ENCODE results near the gene MAST4. TPM values are rescaled to one million over a fixed set of nuclear protein-coding genes. Genes with fewer than 3 reads are reported as not detected.

Gene MAST4
- total RNA-seq, 2 donors from 2014 or later = 36.8 to 45.7 TPM

DNA sequence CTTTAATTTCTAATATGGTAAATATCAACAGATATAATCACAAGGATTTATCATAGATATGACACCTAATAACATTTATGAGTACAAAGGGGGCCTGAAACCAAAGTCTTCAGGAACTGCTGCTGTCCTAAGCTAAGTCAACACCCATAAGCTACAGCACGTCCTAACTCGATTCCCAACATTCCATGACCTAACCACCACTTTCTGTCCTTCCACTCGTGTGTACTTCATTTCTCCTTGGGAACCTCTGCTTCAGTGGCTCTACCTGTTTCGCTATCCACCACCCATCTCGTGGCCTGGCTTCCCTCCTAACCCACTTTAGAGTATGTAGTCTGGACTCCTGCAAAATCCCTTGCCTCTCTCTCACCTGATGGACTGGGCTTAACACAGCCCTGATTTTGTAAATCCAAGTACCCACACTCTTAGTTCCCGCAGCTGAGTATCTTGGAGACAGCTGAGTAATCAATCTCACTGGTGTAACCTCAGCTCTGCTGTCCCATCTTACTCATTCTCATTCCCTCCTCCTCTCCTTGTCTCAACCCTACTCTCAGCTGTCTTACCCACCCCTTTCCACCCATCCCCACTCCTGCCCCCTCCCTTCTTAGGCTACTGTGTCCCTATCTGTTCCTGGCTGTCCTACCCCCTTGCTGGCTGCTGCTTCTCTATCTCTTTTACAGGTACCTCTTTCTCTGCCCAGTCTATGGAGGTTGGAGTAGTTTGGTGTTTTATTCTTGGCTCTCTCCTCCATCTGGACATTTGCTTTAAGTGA, 101.8 kb downstream of the MAST4 start:
- no peaks in the 10 kb centered on the region for H3K4me1 ChIP-seq (replicated peaks)
- 69% methylated on average over 6 of the region's 6 CpGs for WGBS
- H3K27me3 ChIP-seq (replicated peaks; ENCODE audit: insufficient read depth) = no peaks in the 10 kb centered on the region
- no peaks in the 10 kb centered on the region for H3K9me3 ChIP-seq
- no peak overlapping the region for H3K4me3 ChIP-seq
- H3K36me3 ChIP-seq = no peaks in the 10 kb centered on the region
- no peak for DNase-seq (ENCODE audit: low spot score)
- intact Hi-C loops (cut with DNase I) = no loop called here
- no peak for TF ChIP-seq POLR2A (IDR thresholded peaks at IDR 0.05)
- TF ChIP-seq, protein P1, sequence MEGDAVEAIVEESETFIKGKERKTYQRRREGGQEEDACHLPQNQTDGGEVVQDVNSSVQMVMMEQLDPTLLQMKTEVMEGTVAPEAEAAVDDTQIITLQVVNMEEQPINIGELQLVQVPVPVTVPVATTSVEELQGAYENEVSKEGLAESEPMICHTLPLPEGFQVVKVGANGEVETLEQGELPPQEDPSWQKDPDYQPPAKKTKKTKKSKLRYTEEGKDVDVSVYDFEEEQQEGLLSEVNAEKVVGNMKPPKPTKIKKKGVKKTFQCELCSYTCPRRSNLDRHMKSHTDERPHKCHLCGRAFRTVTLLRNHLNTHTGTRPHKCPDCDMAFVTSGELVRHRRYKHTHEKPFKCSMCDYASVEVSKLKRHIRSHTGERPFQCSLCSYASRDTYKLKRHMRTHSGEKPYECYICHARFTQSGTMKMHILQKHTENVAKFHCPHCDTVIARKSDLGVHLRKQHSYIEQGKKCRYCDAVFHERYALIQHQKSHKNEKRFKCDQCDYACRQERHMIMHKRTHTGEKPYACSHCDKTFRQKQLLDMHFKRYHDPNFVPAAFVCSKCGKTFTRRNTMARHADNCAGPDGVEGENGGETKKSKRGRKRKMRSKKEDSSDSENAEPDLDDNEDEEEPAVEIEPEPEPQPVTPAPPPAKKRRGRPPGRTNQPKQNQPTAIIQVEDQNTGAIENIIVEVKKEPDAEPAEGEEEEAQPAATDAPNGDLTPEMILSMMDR (IDR thresholded peaks at IDR 0.05) = no peak
- no peak for TF ChIP-seq POLR2AphosphoS5 (IDR thresholded peaks at IDR 0.05)
- H3K27ac ChIP-seq = no peak overlapping the region

DNA sequence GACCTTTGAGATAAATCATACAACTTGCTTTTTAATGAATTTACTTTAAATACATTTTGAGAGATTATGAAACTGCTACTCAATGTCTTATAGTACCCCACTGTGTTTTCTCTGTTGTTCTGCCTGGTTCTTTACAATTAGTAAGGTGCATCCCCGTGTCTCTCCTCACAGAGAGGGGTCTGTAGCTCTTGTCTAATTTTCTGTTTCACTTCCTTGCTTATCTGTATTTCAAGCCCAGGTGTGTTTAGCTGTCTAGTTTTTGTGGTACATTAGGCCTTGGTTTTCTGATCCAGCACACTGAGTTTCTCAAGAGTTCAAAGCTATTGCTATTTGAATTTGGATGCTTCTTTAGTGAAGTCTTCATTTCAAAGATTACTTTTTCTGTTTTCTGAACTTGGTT, 105.1 kb downstream of the MAST4 start:
- no peak for DNase-seq (ENCODE audit: low spot score)
- no peaks in the 10 kb centered on the region for H3K27me3 ChIP-seq (replicated peaks; ENCODE audit: insufficient read depth)
- intact Hi-C loops (cut with DNase I) = no loop called here

DNA sequence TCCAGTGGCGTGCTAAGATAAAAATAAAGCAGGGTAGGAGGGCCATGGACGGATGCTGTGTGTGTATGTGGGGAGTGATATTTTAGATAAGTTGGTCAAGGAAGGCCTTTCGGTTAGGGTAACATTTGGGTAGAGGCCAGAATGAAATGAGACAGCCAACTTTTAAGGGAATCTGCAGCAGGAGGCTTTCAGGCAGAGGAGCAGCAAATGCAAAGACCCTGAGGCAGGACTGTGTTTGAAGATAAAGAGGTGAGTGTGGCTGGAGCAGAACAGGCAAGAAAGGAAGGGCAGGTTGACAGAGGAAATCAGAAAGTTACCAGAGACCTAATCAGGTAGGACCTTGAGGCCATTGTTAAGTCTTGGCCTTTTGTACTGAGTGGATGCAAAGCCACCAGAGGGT, 106.2 kb downstream of the MAST4 start:
- H3K36me3 ChIP-seq = no peaks in the 10 kb centered on the region
- no peaks in the 10 kb centered on the region for H3K9me3 ChIP-seq
- H3K4me3 ChIP-seq = no peak overlapping the region
- 91% methylated on average over 3 of the region's 3 CpGs for WGBS
- TF ChIP-seq POLR2AphosphoS5 (IDR thresholded peaks at IDR 0.05) = no peak
- TF ChIP-seq, protein P1 (IDR thresholded peaks at IDR 0.05) = no peak
- no peak for TF ChIP-seq POLR2A (IDR thresholded peaks at IDR 0.05)
- DNase-seq (ENCODE audit: low spot score) = no peak
- H3K27ac ChIP-seq = no peak overlapping the region
- intact Hi-C loops (cut with DNase I) = no loop called here
- H3K27me3 ChIP-seq (replicated peaks; ENCODE audit: insufficient read depth) = no peaks in the 10 kb centered on the region
- H3K4me1 ChIP-seq (replicated peaks) = no peaks in the 10 kb centered on the region

More for the DNA sequence above, 105.1 kb downstream of the MAST4 start:
- H3K4me3 ChIP-seq = no peak overlapping the region
- no peaks in the 10 kb centered on the region for H3K4me1 ChIP-seq (replicated peaks)
- no peaks in the 10 kb centered on the region for H3K9me3 ChIP-seq
- 89% methylated on average over 1 of the region's 1 CpG for WGBS
- H3K36me3 ChIP-seq = no peaks in the 10 kb centered on the region
- no peak overlapping the region for H3K27ac ChIP-seq
- TF ChIP-seq POLR2AphosphoS5 (IDR thresholded peaks at IDR 0.05) (no peak), POLR2A (IDR thresholded peaks at IDR 0.05) (no peak)
- TF ChIP-seq, protein P1 (IDR thresholded peaks at IDR 0.05) = no peak

DNA sequence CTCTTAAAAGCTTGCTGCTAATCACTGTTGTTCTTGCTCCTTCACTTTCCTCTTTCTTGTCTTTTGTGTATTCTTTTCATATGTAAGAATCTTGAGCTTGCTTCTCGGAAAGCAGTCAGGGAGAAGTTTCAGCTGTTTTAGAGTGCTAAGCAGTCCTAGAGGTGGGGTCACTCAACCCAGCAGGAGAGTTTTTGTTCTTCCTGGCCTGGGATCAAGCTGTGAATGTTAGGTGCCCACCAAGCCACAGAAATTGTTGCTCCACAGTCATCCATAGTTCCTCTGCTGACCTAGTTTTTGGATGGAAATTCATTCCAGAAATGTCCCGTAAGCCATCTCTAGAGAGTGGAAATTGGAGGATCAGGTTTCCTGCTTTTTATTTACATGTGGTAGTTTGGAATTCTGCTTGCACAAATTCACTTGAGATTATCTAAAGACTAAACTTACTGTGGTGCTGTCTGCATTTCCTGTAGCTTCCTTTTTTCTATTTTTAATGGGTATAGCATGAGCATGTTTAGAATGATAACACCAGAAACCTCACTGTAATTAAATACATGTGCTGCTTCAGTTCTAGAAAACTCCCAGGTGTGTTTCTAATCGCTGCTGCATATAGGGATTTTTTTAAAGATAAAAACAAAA, 108.7 kb downstream of the MAST4 start:
- H3K36me3 ChIP-seq = no peaks in the 10 kb centered on the region
- TF ChIP-seq POLR2A (IDR thresholded peaks at IDR 0.05) = no peak
- TF ChIP-seq POLR2AphosphoS5 (IDR thresholded peaks at IDR 0.05) = peak; percentile 39
- TF ChIP-seq, protein P1 (IDR thresholded peaks at IDR 0.05) = no peak
- H3K27me3 ChIP-seq (replicated peaks; ENCODE audit: insufficient read depth) = no peaks in the 10 kb centered on the region
- WGBS = 16% methylated on average over 3 of the region's 3 CpGs
- H3K9me3 ChIP-seq = no peaks in the 10 kb centered on the region
- H3K4me1 ChIP-seq (replicated peaks) = no peaks in the 10 kb centered on the region
- DNase-seq (ENCODE audit: low spot score) = no peak
- H3K27ac ChIP-seq = no peak overlapping the region
- intact Hi-C loops (cut with DNase I) = no loop called here
- H3K4me3 ChIP-seq = no peak overlapping the region

DNA sequence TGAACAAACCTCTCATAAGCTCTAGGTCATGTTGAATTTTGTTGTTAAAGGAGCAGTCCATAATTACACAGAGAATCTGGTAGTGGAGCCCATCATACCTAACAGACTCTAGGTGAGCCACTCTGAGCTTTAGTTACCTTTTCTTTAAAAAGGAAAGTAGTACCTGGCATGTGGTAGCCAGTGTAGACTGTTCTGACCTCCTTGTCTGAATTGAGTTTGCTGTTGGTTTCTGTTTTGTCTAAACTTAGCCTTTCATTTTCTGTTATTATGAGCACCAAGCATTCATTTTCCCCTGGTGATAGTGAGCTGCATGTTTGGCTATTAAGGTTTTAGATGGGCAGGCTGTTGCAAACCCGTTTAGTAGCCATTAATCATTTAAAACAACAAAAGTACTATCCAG, 112.2 kb downstream of the MAST4 start:
- no peak for TF ChIP-seq POLR2A (IDR thresholded peaks at IDR 0.05)
- TF ChIP-seq, protein P1 (IDR thresholded peaks at IDR 0.05) = no peak
- TF ChIP-seq POLR2AphosphoS5 (IDR thresholded peaks at IDR 0.05) = no peak
- no peak for DNase-seq (ENCODE audit: low spot score)
- no peak overlapping the region for H3K4me3 ChIP-seq
- no peaks in the 10 kb centered on the region for H3K36me3 ChIP-seq
- intact Hi-C loops (cut with DNase I) = no loop called here
- H3K27me3 ChIP-seq (replicated peaks; ENCODE audit: insufficient read depth) = no peaks in the 10 kb centered on the region
- no peaks in the 10 kb centered on the region for H3K9me3 ChIP-seq
- no peak overlapping the region for H3K27ac ChIP-seq
- no peaks in the 10 kb centered on the region for H3K4me1 ChIP-seq (replicated peaks)
- WGBS = 39% methylated on average over 1 of the region's 1 CpG
